GM19324 (cell line): ENCODE measurements around the gene VAMP2.
A peak's percentile ranks its signal among the peaks of the same experiment; 100 is the strongest.
"Not testable (repeated sequence)": the region's sequence is repeated elsewhere in the genome, so short reads cannot be mapped to it uniquely, and the experiment has no call there.

Experiments used
- ATAC-seq: cut with Tn5 transposase; IDR thresholded peaks from one replicate; pipeline ENCODE4 v1.9.1; 2021; ENCODE audit warnings: mild to moderate bottlenecking, moderate library complexity; ENCODE audit not compliant: unreplicated experiment, low FRiP score

VAMP2 gene

DNA sequence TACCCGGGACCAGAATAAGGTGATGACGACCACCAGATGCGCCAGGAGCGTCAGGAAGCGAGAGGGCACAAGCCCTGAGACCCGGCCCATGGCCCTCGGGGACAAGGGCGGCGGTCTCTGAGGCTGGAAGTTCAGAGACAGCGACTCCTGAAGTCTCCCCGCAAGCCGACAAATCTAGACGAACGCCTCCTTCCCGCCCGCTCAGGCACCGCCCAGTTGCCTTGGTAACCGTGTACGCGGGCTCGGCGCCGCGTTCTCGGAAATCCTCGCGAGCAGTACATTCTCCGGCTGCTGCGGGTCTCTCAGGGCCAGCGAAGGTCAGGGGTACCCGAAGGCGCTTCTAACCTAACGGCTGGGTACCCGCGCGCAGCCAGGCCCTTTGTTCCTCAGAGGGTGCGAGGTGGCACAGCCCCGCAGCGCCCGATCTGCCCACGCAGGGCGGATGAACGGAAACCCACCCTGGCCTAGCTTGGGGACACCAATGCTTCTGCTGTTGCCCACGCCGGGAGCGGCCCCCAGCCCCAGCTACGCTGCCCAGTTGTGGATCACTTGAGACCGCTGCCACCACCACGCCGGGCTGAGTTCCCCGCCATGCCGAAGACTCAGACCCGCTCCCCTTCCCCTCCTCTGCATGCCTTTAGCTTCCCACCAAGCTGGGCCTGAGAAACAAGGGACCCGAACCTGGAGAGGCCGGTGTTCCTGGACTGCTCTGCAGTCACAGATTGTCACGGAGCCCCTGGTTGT is 13.6 kb upstream of the VAMP2 start, which contains the start of gene TMEM107:
Gene TMEM107, minus strand, starts transcription at position 184 of the 744 bp plus-strand sequence. Its CDS starts 94 bp downstream, at position 90.
- no peak for ATAC-seq

DNA sequence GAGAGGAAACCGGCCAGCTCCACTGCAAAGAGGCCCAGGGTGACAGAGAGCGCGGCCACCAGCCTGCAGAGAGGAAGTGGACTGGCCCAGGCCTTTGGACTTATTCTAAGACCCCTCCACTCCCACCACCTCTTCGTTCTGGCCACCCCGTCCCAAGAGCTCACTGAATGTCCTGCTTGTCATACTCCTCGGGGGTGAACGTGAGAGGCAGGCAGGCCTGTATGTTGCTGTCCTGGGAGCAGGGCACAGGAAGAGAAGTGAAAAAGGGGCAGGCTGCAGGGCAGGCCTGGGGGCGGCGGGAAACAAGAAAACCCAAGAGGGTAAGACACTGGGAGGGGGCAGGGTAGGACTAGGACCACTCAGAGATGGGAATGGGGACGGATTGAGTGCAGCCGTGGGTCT is 13.0 kb upstream of the VAMP2 start:
- no peak for ATAC-seq

DNA sequence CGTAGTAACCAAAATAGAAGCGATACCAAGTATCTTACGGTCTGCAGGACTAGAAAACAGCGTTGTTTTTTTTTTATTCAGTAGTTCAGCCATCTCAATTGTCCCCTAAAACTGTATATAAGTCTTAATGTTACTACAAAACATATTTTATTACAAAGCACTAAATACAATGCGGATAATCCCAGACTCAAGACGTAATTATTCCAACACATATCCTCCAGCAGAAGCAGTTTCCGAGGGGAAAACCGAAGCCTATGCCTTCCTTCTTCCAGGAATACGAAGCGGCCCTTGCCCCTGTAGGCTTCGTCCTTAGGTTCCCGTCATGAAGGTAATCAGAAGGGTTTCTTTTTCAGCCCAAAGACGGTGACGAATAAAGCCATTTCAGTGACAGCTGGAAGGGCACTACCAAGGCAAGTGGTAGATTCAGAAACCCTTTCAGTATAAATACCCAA is 11.1 kb upstream of the VAMP2 start:
- ATAC-seq = no peak

DNA sequence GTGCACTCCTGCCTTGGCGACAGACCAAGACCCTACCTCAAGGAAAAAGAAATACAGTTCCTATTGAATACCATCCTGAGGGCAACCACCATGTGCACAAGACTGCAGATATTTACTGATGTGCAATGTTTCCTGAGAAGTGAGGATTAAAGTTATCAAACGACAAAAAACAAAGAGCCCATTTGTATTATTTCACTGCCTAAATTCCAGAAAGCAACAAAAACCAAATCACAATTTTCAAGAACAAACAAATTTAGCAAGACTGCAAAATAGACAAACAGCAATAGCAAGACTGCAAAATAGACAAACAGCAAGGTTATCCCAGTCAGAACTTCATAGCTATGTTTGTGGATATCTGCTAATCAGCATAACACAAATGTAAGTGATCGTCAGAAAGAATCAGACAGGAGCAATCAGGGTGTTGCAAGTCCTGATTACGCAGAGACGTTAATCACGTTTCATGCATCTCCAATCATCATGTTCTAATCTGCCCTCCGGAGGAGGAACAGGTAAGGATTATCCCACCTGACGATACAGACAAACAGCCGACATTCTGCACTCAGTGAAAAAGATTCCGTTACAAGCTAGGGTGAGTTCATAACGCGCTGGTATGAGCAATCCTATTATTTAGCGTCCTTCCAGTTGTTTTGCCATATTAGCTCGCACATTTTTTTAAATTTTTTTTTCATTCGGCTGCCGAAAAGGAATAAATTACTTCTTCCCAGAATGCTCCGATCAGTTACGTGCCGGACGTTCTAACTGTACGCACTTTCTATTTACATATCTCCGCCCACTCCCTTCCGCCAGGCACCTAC is 10.5 kb upstream of the VAMP2 start:
- ATAC-seq = peak; percentile 74

DNA sequence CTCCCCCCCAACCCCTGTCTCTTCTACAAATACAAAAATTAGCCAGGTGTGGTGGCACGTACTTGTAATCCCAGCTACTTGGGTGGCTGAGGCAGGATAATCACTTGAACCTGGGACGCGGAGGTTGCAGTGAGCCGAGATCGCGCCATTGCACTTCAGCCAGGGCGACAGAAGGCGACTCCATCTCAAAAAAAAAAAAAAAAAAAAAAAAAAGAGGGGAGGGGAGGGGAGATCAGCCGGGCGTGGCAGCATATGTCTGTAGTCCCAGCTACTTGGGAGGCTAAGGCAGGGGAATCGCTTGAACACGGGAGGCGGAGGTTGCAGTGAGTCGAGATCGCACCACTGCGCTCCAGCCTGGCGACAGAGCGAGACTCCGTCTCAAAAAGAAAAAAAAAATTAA is 7.4 kb upstream of the VAMP2 start:
- not testable (repeated sequence) for ATAC-seq

DNA sequence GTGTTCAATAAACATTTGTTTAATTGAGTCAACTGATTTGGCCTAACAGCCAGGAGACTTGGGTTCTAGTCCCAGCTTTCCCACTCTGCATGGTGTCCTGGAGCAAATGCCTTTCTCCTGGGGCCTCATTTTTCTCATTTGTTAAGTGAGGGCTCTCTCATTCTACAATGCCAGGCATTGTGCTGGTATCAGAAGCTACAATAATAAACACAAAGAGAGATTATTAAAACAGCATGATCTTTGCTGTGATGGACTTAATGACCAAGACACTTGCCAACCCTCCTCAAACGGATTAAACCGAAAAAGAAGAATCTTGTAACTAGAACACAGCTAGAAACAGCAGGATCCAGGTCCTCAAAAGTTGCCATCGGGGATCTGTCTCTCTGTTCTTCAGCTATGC is 4.8 kb upstream of the VAMP2 start:
- no peak for ATAC-seq

DNA sequence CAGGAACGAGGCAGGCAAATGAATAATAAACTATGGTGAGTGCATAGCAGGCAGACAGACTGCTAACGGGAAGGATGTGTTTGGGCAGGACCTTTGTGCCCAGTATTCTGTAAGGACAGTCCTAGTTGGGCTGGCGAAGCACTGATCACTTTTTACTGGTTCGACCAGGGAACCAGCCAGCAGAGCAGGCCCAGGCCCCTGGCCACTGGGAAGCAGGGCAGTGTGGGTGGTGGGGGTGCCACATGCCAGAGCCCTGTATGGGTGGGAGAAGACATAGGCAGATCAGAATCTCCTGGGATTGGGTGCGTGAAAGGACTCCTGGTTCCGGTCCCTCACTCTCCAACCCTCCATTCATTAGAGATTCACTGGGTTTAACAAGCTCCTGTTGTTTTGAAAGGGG is 4.0 kb upstream of the VAMP2 start:
- ATAC-seq = no peak

DNA sequence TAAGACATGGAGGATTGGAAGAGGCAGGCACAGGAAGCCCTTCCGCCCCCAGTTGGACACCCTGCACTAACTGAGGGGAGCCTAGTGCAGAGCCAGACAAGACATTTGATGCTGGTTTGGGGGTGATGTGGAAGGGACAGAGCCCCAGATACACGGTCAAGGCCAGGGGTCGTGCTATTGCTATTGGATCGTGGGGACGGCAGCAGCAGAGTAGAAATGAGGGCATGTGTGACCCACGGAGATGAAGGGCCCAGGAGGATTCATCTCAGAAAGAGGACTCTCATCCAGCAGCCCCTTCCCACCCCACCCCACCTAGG is 2.0 kb upstream of the VAMP2 start:
- ATAC-seq = no peak

DNA sequence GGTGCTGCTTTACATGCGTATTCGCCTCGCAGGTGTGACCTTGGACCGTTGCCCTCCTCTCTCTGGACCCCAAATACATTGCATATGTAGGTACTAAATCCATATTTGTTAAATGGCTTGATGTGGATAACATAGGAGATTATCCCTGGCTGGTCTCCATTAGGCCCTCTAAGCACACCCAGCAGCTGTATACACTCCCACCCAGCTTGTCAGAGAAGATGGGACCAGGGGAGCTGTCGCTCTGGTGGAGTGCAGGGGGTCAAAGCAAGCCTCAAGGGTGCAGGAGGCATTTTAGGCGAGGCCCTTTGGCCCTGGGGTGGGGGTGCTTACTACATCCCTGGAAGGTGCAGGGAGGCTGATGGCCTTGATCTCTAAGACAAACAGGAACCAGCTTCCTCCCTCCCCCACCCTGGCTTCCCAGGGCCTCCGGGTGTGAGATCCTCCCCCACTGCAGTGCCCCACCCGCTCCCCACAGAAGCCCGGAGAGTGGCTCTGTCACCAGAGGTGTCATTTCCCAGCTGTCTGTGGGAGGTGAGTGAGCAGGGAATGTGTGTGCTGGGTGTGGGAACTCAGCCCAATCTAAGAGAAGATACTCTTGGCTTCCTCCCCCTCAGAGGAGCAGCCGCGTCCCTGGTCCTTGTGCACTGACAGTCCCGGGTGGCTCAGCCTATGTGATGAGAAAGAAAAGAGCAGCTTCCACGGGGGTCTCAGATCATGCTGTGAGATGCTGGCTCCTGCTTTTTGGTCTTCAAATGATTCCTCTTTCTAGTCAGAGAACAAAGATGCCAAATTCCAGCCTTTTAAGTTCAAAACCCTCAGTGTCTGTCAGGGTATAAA is 1.4 kb upstream of the VAMP2 start:
- ATAC-seq = no peak

DNA sequence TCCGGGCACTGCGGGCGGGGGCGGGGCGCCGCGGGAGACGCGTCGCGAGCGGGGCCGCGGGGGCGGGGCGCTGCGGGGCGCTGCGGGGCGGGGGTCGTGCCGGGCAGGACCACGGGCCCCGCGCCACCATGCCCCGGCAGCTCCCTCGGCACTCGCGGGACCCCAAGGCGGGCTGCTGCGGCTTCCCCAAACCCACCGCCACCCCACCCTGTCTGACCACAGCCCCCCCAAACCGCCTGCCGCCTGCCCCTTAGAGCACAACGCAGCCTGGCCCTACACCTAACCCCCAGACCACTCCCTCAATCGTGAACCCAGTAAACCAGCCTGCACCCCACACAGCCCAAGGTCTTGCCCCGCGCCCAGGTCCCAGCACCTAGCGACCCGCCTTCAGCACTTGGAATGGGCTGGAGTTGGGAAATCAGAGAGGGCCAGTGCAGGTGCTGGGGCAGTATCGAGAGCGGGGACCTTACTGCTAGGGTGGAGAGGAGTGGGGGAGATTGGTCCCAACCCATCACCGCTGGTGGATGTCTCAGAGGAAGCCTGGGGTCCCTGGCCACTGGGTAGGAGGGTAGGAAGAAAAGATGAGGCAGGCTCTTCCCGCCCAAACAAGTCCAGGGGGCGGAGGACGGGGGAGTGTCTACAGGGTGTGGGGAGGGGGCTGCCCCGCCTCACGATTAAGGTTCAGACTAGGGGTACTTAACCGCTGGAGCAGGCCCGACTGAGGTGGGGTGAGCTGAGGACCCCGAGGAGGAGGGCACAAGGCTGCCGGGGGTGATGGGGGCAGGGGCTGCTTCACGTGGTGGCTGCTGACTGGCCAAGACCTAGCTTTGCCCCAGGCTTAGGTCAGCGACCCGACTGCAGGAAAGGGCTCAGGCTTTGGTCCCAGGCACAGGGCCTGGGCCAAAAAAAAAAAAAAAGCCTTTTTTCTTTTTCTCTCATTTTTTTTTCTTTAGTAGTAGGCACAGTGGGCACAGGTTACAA is 539 bp upstream of the VAMP2 start:
- peak; percentile 8 for ATAC-seq

DNA sequence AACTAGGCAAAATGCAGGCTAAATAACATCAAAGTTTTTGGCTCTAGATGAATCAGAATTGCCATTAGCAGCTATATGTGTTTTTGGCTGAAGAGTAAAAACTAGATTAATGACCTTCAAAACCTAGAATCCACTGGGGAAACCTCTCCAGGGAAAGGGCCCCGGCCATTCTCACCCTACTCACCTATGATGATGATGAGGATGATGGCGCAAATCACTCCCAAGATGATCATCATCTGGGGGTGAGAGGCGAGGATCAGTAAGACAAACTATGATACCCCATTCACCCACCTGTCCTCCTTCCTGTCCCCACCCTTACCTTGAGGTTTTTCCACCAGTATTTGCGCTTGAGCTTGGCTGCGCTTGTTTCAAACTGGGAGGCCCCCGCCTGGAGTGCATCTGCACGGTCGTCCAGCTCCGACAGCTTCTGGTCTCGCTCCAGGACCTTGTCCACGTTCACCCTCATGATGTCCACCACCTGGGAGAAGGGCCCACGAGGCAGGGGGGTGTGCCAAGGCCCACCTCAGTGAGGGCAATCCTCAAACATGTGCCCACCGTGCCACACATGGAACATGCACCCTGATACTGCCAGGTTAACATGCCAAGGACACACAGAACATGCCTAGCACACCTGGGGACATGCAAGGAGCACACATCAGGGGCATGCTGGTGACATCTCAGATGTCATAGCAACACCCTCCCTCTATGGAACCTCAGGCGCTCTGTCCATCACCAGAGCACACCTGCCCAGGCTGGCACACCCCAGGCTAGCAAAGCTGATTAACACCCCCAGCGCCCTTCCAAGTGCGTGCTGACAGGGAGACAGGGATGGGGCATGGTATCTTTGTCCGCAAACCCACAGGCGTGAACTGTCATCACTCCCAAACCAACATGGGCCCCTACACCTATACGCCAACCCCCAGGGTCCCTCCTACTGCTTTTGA is 1.2 kb downstream of the VAMP2 start:
- no peak for ATAC-seq

DNA sequence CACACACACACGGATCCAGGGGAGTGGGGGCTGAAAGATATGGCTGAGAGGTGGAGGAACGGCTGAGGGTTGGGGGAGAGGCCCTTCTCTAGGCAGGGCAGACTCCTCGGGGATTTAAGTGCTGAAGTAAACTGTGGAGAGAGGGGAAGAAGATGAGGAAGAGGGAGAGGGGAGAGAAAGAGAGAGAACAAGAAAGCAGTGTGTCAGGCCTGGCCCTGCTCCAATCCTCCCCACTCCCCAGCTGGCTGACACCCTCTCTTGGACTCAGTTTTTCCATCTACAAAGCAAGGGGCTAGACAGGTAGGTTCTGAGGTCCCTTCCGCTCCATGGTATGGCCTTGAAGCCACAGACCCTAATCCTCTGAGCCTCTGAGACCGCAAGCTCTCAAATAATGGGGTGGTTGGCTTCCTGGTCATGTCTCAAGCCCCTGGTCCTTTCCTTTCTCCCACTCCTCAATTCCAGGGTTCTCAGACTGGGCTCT is 2.0 kb downstream of the VAMP2 start:
- no peak for ATAC-seq

DNA sequence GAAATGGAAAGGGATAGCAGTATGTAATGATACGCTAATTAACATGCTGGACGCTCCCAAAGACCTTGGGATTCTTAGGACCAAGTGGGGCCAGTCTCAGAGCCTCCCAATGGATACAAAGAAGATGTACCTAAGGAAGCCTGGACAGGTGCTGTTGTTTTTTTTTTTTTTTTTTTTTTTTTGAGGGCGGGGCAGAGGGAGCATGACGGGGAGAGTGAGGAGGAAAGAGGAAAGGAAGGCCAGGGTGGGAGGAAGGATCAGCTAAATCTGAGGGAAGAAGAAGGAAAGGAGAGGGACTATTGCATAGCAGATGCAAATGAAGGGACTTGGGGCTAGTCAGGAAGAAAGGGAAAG is 2.5 kb downstream of the VAMP2 start:
- ATAC-seq = no peak

DNA sequence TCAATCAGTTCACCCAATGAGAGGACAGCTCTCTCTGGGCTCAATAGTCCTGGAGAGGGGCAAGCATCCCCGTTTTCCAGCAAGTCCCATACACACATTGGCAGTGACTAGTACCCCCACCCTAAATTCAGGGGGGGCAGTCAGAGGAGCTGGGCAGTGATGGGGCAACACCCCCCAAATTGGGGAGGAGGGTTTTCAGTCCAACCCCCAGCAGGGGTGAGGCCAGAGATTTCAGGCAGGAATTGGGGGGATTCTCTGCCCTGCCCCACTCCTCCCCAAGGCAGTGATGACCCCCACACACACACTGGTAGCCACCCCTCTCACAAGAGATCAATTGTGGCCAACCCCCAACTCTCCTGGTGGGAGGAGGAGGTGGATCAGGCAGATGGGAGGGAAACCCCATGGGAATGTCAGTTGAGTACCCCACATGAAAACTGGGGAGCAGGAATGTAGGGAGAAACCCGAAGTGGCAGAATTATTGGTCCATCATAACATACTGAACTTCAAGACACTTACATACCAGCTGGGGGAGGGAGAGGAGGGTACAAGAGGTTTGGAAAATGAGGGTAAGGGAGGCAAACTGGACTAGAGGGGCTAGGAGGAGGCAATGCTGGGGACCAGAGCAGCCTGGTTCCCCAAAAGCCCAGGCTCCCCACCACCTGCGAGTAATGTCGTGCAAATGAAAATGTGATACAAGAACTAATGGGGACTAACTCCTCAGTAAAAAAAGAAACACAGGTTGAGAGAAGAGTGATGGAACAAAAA is 3.1 kb downstream of the VAMP2 start:
- no peak for ATAC-seq

DNA sequence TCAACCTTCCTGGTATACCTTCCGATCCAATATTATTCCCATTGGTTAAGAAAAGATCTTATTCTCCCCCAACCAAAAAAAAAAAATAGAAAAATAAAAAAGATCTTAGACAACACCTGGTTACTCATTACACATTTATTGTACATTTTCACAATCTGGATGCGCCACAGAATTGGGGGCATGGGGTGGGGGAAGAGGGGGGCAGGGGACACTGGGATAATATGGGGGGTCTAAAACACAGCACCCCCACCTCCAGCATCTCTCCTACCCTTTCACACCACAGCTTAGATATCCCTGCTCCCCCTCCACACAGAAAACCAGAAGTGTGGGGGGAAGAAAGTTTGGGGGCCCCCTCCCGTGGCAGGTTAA is 3.7 kb downstream of the VAMP2 start:
- no peak for ATAC-seq

DNA sequence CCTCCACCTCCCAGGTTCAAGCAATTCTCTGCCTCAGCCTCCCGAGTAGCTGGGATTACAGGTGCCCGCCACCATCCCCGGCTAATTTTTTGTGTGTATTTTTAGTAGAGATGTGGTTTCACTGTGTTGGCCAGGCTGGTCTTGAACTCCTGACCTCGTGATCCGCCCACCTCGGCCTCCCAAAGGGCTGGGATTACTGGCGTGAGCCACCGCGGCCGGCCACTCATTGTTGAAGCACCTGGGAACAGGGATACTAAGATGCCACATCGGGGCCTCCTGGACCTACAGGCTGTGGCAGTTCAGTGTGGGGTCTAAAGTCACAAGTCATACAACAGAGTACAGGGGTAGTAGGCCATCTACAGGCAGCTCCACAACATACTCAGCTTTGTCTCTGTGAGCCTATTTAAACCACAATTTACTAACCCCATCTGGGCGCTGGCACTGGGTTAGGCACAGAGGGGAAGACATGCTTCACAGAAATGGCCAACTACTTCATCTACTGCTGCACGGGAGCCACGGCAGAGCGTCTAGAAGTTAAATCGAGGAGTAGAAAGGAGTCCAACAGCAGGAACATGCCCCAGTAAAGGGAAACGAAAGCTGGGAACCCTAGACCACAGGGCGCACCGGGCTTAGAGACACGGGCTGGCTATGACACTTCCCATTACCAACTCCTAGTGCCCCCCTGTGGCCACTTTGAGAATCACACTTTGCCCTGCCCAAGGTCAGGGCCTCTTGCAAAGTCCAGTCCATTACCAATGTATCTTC is 4.3 kb downstream of the VAMP2 start:
- ATAC-seq = no peak

DNA sequence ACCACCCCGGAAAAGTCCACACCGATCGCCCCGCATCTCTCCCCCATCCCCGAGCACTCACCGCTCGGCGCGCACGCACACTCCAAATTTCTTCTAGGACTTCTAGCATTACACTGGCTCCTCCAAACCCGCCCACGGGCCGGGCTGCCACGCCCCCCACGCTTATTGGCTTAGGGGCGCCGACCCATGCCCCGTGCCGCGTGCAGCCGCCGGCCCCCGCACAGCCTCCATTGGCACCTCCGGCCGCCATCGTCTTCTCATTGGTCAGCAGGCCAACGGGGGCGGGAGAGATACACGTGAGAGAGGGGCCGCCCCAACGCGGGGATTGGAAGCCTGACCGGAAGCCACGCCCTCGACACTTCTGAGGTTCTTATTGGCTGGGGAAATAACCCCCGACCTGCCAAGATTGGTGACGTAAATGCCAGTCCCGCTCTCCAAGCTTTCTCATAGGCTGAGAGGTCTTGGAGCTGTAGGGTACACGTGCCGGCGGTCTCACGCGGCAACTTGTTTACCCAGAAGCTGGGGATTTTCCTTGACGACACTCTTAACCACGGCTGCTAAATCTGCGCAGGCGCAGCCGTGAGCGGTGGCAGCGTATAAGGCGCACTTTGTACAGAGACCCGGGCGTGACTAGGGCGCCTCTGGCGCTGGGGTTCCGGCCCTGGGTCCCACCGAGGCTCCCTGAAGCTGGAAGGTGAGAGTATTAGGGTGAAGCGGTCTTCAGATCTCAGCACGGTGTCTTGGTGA is 6.3 kb downstream of the VAMP2 start:
- ATAC-seq = peak; percentile 87
